Stomach (tissue), 4 donors: Measurements from ENCODE around the gene CYB5R3.

Experiments
- POLR2A ChIP-seq, 4 donors: fragments of 450-650 bp; IDR thresholded peaks; one replicate each; pipeline ENCODE4 v1.6.1; 2016; ENCODE audit warnings: antibody characterized with exemption in 4 of 4, control low read depth in 2 of 4, mild to moderate bottlenecking in 1 of 4, moderate library complexity in 1 of 4
- TF ChIP-seq, protein P1 (sequence below), 7 experiments: fragments of 450-650 bp in 4 of 7; fragments of 200-600 bp in 3 of 7; sonication (generic) in 3 of 7; IDR thresholded peaks; one replicate each; pipeline ENCODE4 v1.5.1; 2016 to 2019; ENCODE audit warnings: antibody characterized with exemption in 7 of 7, control low read depth in 2 of 7, mild to moderate bottlenecking in 1 of 7

DNA sequence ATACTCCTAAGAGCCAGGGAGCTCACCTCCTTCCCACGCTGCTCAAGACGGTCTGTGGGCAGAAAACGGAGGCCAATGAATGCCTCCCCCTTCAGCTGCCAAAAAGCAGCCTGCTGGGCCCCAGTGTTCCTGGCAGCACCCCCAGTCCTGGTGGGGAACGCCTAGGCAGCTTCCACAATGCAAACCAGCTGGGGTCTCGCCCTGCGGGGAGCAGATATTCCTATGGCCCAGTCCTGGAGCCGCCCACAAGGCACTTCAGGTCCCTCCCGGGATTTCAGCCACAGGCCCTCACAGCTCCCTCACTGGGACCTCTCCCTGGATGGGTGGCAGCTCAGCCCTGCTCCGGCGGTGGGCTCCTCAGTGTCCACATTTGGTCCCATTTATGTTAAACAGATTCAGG lies 42.2 kb upstream of the CYB5R3 start:
- no peak for TF ChIP-seq POLR2A (IDR thresholded peaks at IDR 0.05)
- TF ChIP-seq, protein P1, sequence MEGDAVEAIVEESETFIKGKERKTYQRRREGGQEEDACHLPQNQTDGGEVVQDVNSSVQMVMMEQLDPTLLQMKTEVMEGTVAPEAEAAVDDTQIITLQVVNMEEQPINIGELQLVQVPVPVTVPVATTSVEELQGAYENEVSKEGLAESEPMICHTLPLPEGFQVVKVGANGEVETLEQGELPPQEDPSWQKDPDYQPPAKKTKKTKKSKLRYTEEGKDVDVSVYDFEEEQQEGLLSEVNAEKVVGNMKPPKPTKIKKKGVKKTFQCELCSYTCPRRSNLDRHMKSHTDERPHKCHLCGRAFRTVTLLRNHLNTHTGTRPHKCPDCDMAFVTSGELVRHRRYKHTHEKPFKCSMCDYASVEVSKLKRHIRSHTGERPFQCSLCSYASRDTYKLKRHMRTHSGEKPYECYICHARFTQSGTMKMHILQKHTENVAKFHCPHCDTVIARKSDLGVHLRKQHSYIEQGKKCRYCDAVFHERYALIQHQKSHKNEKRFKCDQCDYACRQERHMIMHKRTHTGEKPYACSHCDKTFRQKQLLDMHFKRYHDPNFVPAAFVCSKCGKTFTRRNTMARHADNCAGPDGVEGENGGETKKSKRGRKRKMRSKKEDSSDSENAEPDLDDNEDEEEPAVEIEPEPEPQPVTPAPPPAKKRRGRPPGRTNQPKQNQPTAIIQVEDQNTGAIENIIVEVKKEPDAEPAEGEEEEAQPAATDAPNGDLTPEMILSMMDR (IDR thresholded peaks at IDR 0.05): no peak
